ENCODE measurements around the gene NID1. TPM values are rescaled to one million over a fixed set of nuclear protein-coding genes. Genes with fewer than 3 reads are reported as not detected.
"Not testable (repeated sequence)": the region's sequence is repeated elsewhere in the genome, so short reads cannot be mapped to it uniquely, and the experiment has no call there.

Gene NID1
- total RNA-seq, 2 donors from 2014 or later: 0.12 to 0.29 TPM

- ATAC-seq (replicated peaks in 1 of 2); H3K27ac Mint-ChIP-seq; H3K36me3 Mint-ChIP-seq (ENCODE audit: insufficient read depth in 2 of 2); DNase-seq; H3K27me3 Mint-ChIP-seq (ENCODE audit: low read depth); H3K9me3 Mint-ChIP-seq; H3K4me3 Mint-ChIP-seq: not testable (repeated sequence)
- H3K4me1 Mint-ChIP-seq (ENCODE audit: low read depth): peaks cover 54% of the 10 kb centered on the region
These were observed 61.8 kb downstream of the NID1 start for GRCh38 chr1:236003058-236003457.

- peaks cover 59% of the 10 kb centered on the region for H3K4me1 Mint-ChIP-seq (ENCODE audit: low read depth)
- peaks cover 5% of the 10 kb centered on the region for H3K27me3 Mint-ChIP-seq (ENCODE audit: low read depth)
- DNase-seq (no peak), ATAC-seq (replicated peaks in 1 of 2) (no peak)
- H3K4me3 Mint-ChIP-seq: no peak overlapping the region
- H3K36me3 Mint-ChIP-seq (ENCODE audit: insufficient read depth in 2 of 2): peaks cover 0 to 1% of the 10 kb centered on the region in 2 donors
- H3K9me3 Mint-ChIP-seq: peaks cover 0 to 1% of the 10 kb centered on the region in 2 donors
- no peak overlapping the region for H3K27ac Mint-ChIP-seq
These were observed 62.3 kb downstream of the NID1 start for GRCh38 chr1:236002572-236002971.

GRCh38 chr1:236002025-236002390 is 62.9 kb downstream of the NID1 start:
- ATAC-seq (replicated peaks in 1 of 2): no peak

GRCh38 chr1:236000781-236001180 is 64.1 kb downstream of the NID1 start:
- ATAC-seq (replicated peaks in 1 of 2): no peak
- H3K36me3 Mint-ChIP-seq (ENCODE audit: insufficient read depth in 2 of 2): peaks cover 0 to 1% of the 10 kb centered on the region in 2 donors
- H3K9me3 Mint-ChIP-seq: no peaks in the 10 kb centered on the region
- peak overlapping the region; percentile 20 to 44 for H3K4me3 Mint-ChIP-seq
- H3K27me3 Mint-ChIP-seq (ENCODE audit: low read depth): no peaks in the 10 kb centered on the region
- H3K27ac Mint-ChIP-seq: peak overlapping the region; percentile 86
- no peak for DNase-seq
- H3K4me1 Mint-ChIP-seq (ENCODE audit: low read depth): peaks cover 77% of the 10 kb centered on the region

More at GRCh38 chr1:236002025-236002390, 62.9 kb downstream of the NID1 start:
- H3K27me3 Mint-ChIP-seq (ENCODE audit: low read depth): peaks cover 5% of the 10 kb centered on the region
- no peak overlapping the region for H3K27ac Mint-ChIP-seq
- no peak overlapping the region for H3K4me3 Mint-ChIP-seq
- H3K36me3 Mint-ChIP-seq (ENCODE audit: insufficient read depth in 2 of 2): peaks cover 0 to 1% of the 10 kb centered on the region in 2 donors
- DNase-seq: no peak
- H3K4me1 Mint-ChIP-seq (ENCODE audit: low read depth): peaks cover 65% of the 10 kb centered on the region
- H3K9me3 Mint-ChIP-seq: no peaks in the 10 kb centered on the region

GRCh38 chr1:235999259-235999925 is 65.5 kb downstream of the NID1 start:
- H3K27me3 Mint-ChIP-seq (ENCODE audit: low read depth): no peaks in the 10 kb centered on the region
- peaks cover 81% of the 10 kb centered on the region for H3K4me1 Mint-ChIP-seq (ENCODE audit: low read depth)
- peak overlapping the region; percentile 79 for H3K27ac Mint-ChIP-seq
- H3K36me3 Mint-ChIP-seq (ENCODE audit: insufficient read depth in 2 of 2): peaks cover 0 to 1% of the 10 kb centered on the region in 2 donors
- peak overlapping the region; percentile 49 to 66 for H3K4me3 Mint-ChIP-seq
- no peaks in the 10 kb centered on the region for H3K9me3 Mint-ChIP-seq
- ATAC-seq (replicated peaks in 1 of 2) (peak; percentile 84 to 87), DNase-seq (peak; percentile 72 to 76)

GRCh38 chr1:235998812-235999211 is 66.1 kb downstream of the NID1 start:
- Mint-ChIP-seq H3K9me3 (no peaks in the 10 kb centered on the region), H3K27ac (peak overlapping the region; percentile 79), H3K27me3 (ENCODE audit: low read depth) (no peaks in the 10 kb centered on the region), H3K36me3 (ENCODE audit: insufficient read depth in 2 of 2) (peaks cover 0 to 1% of the 10 kb centered on the region in 2 donors), H3K4me3 (peak overlapping the region; percentile 49 to 66), H3K4me1 (ENCODE audit: low read depth) (peaks cover 77% of the 10 kb centered on the region)
- DNase-seq (peak; percentile 69 to 70), ATAC-seq (replicated peaks in 1 of 2) (peak; percentile 70 to 72)

- Mint-ChIP-seq H3K9me3 (no peaks in the 10 kb centered on the region), H3K4me3 (peak overlapping the region in 1 of 2 donors; percentile 34), H3K27me3 (ENCODE audit: low read depth) (no peaks in the 10 kb centered on the region), H3K4me1 (ENCODE audit: low read depth) (peaks cover 73% of the 10 kb centered on the region), H3K36me3 (ENCODE audit: insufficient read depth in 2 of 2) (peaks cover 0 to 1% of the 10 kb centered on the region in 2 donors), H3K27ac (peak overlapping the region; percentile 66)
- no peak for DNase-seq
- ATAC-seq (replicated peaks in 1 of 2): no peak
These were observed 67.0 kb downstream of the NID1 start for GRCh38 chr1:235997931-235998330.

GRCh38 chr1:235997049-235997448 is 67.8 kb downstream of the NID1 start:
- peaks cover 0 to 1% of the 10 kb centered on the region in 2 donors for H3K36me3 Mint-ChIP-seq (ENCODE audit: insufficient read depth in 2 of 2)
- H3K4me3 Mint-ChIP-seq: no peak overlapping the region
- no peaks in the 10 kb centered on the region for H3K27me3 Mint-ChIP-seq (ENCODE audit: low read depth)
- no peaks in the 10 kb centered on the region for H3K9me3 Mint-ChIP-seq
- H3K27ac Mint-ChIP-seq: no peak overlapping the region
- ATAC-seq (replicated peaks in 1 of 2) (no peak), DNase-seq (no peak)
- H3K4me1 Mint-ChIP-seq (ENCODE audit: low read depth): peaks cover 66% of the 10 kb centered on the region

- ATAC-seq (replicated peaks in 1 of 2) (no peak), DNase-seq (peak; percentile 23 to 28)
- Mint-ChIP-seq H3K4me1 (ENCODE audit: low read depth) (peaks cover 58% of the 10 kb centered on the region), H3K27me3 (ENCODE audit: low read depth) (no peaks in the 10 kb centered on the region), H3K36me3 (ENCODE audit: insufficient read depth in 2 of 2) (peaks cover 0 to 1% of the 10 kb centered on the region in 2 donors), H3K4me3 (no peak overlapping the region), H3K9me3 (no peaks in the 10 kb centered on the region), H3K27ac (no peak overlapping the region)
These were observed 68.7 kb downstream of the NID1 start for GRCh38 chr1:235996048-235996785.

- no peak overlapping the region for H3K27ac Mint-ChIP-seq
These were observed 69.4 kb downstream of the NID1 start for GRCh38 chr1:235995511-235995910.

GRCh38 chr1:235993652-235994051 is 71.2 kb downstream of the NID1 start:
- no peak overlapping the region for H3K27ac Mint-ChIP-seq

More at GRCh38 chr1:235995511-235995910, 69.4 kb downstream of the NID1 start:
- peaks cover 0 to 1% of the 10 kb centered on the region in 2 donors for H3K36me3 Mint-ChIP-seq (ENCODE audit: insufficient read depth in 2 of 2)
- peaks cover 51% of the 10 kb centered on the region for H3K4me1 Mint-ChIP-seq (ENCODE audit: low read depth)
- ATAC-seq (replicated peaks in 1 of 2) (no peak), DNase-seq (no peak)
- H3K9me3 Mint-ChIP-seq: no peaks in the 10 kb centered on the region
- no peaks in the 10 kb centered on the region for H3K27me3 Mint-ChIP-seq (ENCODE audit: low read depth)
- no peak overlapping the region for H3K4me3 Mint-ChIP-seq

GRCh38 chr1:235992868-235993267 is 72.0 kb downstream of the NID1 start:
- ATAC-seq (replicated peaks in 1 of 2) (no peak), DNase-seq (no peak)
- peaks cover 25% of the 10 kb centered on the region for H3K4me1 Mint-ChIP-seq (ENCODE audit: low read depth)
- peaks cover 5% of the 10 kb centered on the region for H3K27me3 Mint-ChIP-seq (ENCODE audit: low read depth)
- peaks cover 2 to 5% of the 10 kb centered on the region in 2 donors for H3K9me3 Mint-ChIP-seq
- H3K36me3 Mint-ChIP-seq (ENCODE audit: insufficient read depth in 2 of 2): peaks cover 6 to 8% of the 10 kb centered on the region in 2 donors
- no peak overlapping the region for H3K27ac Mint-ChIP-seq
- H3K4me3 Mint-ChIP-seq: no peak overlapping the region

More at GRCh38 chr1:235993652-235994051, 71.2 kb downstream of the NID1 start:
- Mint-ChIP-seq H3K4me3 (no peak overlapping the region), H3K27me3 (ENCODE audit: low read depth) (no peaks in the 10 kb centered on the region), H3K36me3 (ENCODE audit: insufficient read depth in 2 of 2) (peaks cover 4 to 5% of the 10 kb centered on the region in 2 donors), H3K4me1 (ENCODE audit: low read depth) (peaks cover 32% of the 10 kb centered on the region), H3K9me3 (peaks cover 0 to 5% of the 10 kb centered on the region in 2 donors)
- ATAC-seq (replicated peaks in 1 of 2): no peak
- no peak for DNase-seq

GRCh38 chr1:235992346-235992745 is 72.5 kb downstream of the NID1 start:
- Mint-ChIP-seq H3K27ac (no peak overlapping the region), H3K9me3 (peaks cover 3 to 5% of the 10 kb centered on the region in 2 donors), H3K27me3 (ENCODE audit: low read depth) (peaks cover 10% of the 10 kb centered on the region), H3K36me3 (ENCODE audit: insufficient read depth in 2 of 2) (peaks cover 8% of the 10 kb centered on the region in 2 donors), H3K4me3 (no peak overlapping the region), H3K4me1 (ENCODE audit: low read depth) (peaks cover 19% of the 10 kb centered on the region)
- DNase-seq (no peak), ATAC-seq (replicated peaks in 1 of 2) (no peak)
